Neural cell (in vitro differentiated cells): Measurements from ENCODE around the gene RAP1A. TPM values are rescaled to one million over a fixed set of nuclear protein-coding genes. Genes with fewer than 3 reads are reported as not detected.

Experiments
- H2AFZ ChIP-seq: fragments of 200-600, 300-800 bp; sonication (generic), shearing (Covaris generic); 2 replicates; pipeline ENCODE4 v1.6.0; 2014; ENCODE audit warnings: low read depth, mild to moderate bottlenecking, antibody characterized with exemption, low read length, moderate library complexity
- H3F3A ChIP-seq: fragments of 200-600 bp; shearing (Covaris generic); 2 replicates; pipeline ENCODE4 v1.6.1; 2016; ENCODE audit warnings: mild to moderate bottlenecking, moderate library complexity, mixed read lengths, antibody characterized with exemption, low read length; ENCODE audit not compliant: insufficient read depth, poor library complexity, severe bottlenecking
- H3K27ac ChIP-seq: fragments of 200-600, 300-800 bp; sonication (generic), shearing (Covaris generic); 2 replicates; pipeline ENCODE4 v1.5.1; 2014; ENCODE audit warnings: mild to moderate bottlenecking, low read length, moderate library complexity
- H3K27me3 ChIP-seq: fragments of 300-800, 200-600 bp; sonication (generic), shearing (Covaris generic); 2 replicates; pipeline ENCODE4 v1.6.0; 2014; ENCODE audit warnings: mild to moderate bottlenecking, low read depth, low read length, moderate library complexity; ENCODE audit not compliant: insufficient read depth
- H3K36me3 ChIP-seq: fragments of 300-800, 200-600 bp; sonication (generic), shearing (Covaris generic); 2 replicates; pipeline ENCODE4 v1.5.1; 2014; ENCODE audit warnings: mild to moderate bottlenecking, antibody characterized with exemption, low read length, moderate library complexity; ENCODE audit not compliant: insufficient read depth
- H3K4me2 ChIP-seq: fragments of 300-800, 200-600 bp; sonication (generic), shearing (Covaris generic); 2 replicates; pipeline ENCODE4 v1.6.0; 2014; ENCODE audit warnings: mild to moderate bottlenecking, low read length
- H3K4me3 ChIP-seq: fragments of 300-800, 200-600 bp; sonication (generic), shearing (Covaris generic); 2 replicates; pipeline ENCODE4 v1.5.1; 2014; ENCODE audit warnings: mild to moderate bottlenecking, low read length, moderate library complexity
- H3K79me2 ChIP-seq: fragments of 200-600 bp; shearing (Covaris generic); replicated peaks from 2 replicates; pipeline ENCODE4 v1.6.0; 2014; ENCODE audit warnings: mild to moderate bottlenecking, low read length, moderate library complexity; ENCODE audit not compliant: insufficient read depth
- H3K9ac ChIP-seq: fragments of 300-800, 200-600 bp; sonication (generic), shearing (Covaris generic); 2 replicates; pipeline ENCODE4 v1.6.1; 2016; ENCODE audit warnings: mild to moderate bottlenecking, low read length, mixed read lengths
- H3K9me2 ChIP-seq: fragments of 200-600 bp; shearing (Covaris generic); 2 replicates; pipeline ENCODE4 v1.6.1; 2016; ENCODE audit warnings: mild to moderate bottlenecking, low read length, mixed read lengths; ENCODE audit not compliant: insufficient read depth
- H3K9me3 ChIP-seq: fragments of 200-600, 300-800 bp; sonication (generic), shearing (Covaris generic); 2 replicates; pipeline ENCODE4 v1.6.1; 2016; ENCODE audit warnings: mild to moderate bottlenecking, mixed run types, low read length, moderate library complexity, mixed read lengths
- H4K20me1 ChIP-seq: fragments of 200-600 bp; shearing (Covaris generic); 2 replicates; pipeline ENCODE4 v1.6.1; 2016; ENCODE audit warnings: mild to moderate bottlenecking, mixed run types; ENCODE audit not compliant: insufficient read depth
- CTCF ChIP-seq: fragments of 450-650 bp; IDR thresholded peaks from 2 replicates; pipeline ENCODE4 v1.5.1; 2014; ENCODE audit warnings: antibody characterized with exemption, mild to moderate bottlenecking, moderate library complexity; ENCODE audit not compliant: poor library complexity, severe bottlenecking
- EP300 ChIP-seq: fragments of 450-650 bp; conservative IDR thresholded peaks from 2 replicates; pipeline ENCODE4 v1.6.1; 2014; ENCODE audit warnings: antibody characterized with exemption, mild to moderate bottlenecking, moderate library complexity; ENCODE audit not compliant: poor library complexity, severe bottlenecking
- EZH2 ChIP-seq: fragments of 200-600, 300-800 bp; shearing (Covaris generic), sonication (generic); IDR thresholded peaks from 2 replicates; pipeline ENCODE4 v1.6.1; 2014; ENCODE audit warnings: antibody characterized with exemption, low read length, borderline replicate concordance, mild to moderate bottlenecking; ENCODE audit not compliant: insufficient read depth, poor library complexity, severe bottlenecking
- MXI1 ChIP-seq: fragments of 450-650 bp; conservative IDR thresholded peaks from 2 replicates; pipeline ENCODE4 v1.6.1; 2014; ENCODE audit warnings: antibody characterized with exemption, mild to moderate bottlenecking; ENCODE audit not compliant: poor library complexity, severe bottlenecking
- POLR2AphosphoS5 ChIP-seq: IDR thresholded peaks from 2 replicates; pipeline ENCODE4 v1.6.1; 2012
- RAD21 ChIP-seq: fragments of 450-650 bp; conservative IDR thresholded peaks from 2 replicates; pipeline ENCODE4 v1.6.1; 2014; ENCODE audit warnings: antibody characterized with exemption, mild to moderate bottlenecking, moderate library complexity
- REST ChIP-seq: IDR thresholded peaks from 2 replicates; pipeline ENCODE4 v1.6.1; 2012; ENCODE audit warnings: borderline replicate concordance
- SMC3 ChIP-seq: fragments of 450-650 bp; conservative IDR thresholded peaks from 2 replicates; pipeline ENCODE4 v1.6.1; 2014; ENCODE audit warnings: antibody characterized with exemption, mild to moderate bottlenecking, moderate library complexity; ENCODE audit not compliant: poor library complexity
- TAF1 ChIP-seq: IDR thresholded peaks from 2 replicates; pipeline ENCODE4 v1.6.1; 2012; ENCODE audit warnings: low read depth
- polyA plus RNA-seq: library from polyadenylated mRNA; depleted of rRNA; stranded (reverse); fragments of >200 nt; gene quantifications from 2 replicates; pipeline ENCODE4 v1.2.3, GENCODE V29; 2014

RAP1A gene
- polyA plus RNA-seq, 1 donor from 2014 or later = 28.7 TPM

GRCh38 chr1:111594306-111594693 lies 25.3 kb upstream of the RAP1A start:
- Histone ChIP-seq H3F3A (no peaks in the 10 kb centered on the region), H3K9me2 (no peaks in the 10 kb centered on the region), H3K4me3 (no peak overlapping the region), H3K4me2 (no peak overlapping the region), H2AFZ (no peak overlapping the region), H3K27ac (no peak overlapping the region), H3K27me3 (no peaks in the 10 kb centered on the region), H4K20me1 (no peaks in the 10 kb centered on the region), H3K36me3 (no peaks in the 10 kb centered on the region), H3K9ac (no peak overlapping the region), H3K9me3 (no peaks in the 10 kb centered on the region), H3K79me2 (no peaks in the 10 kb centered on the region)
- TF ChIP-seq POLR2AphosphoS5 (no peak), RAD21 (no peak)

GRCh38 chr1:111595807-111596206 lies 23.8 kb upstream of the RAP1A start:
- no peaks in the 10 kb centered on the region for H3K9me3 ChIP-seq
- no peaks in the 10 kb centered on the region for H3K36me3 ChIP-seq
- H3K79me2 ChIP-seq = no peaks in the 10 kb centered on the region

GRCh38 chr1:111596499-111596898 lies 23.1 kb upstream of the RAP1A start:
- H3K9me2 ChIP-seq = no peaks in the 10 kb centered on the region
- no peaks in the 10 kb centered on the region for H3K27me3 ChIP-seq
- no peak overlapping the region for H3K27ac ChIP-seq
- no peak overlapping the region for H3K9ac ChIP-seq
- no peaks in the 10 kb centered on the region for H3K9me3 ChIP-seq
- no peaks in the 10 kb centered on the region for H3F3A ChIP-seq
- no peaks in the 10 kb centered on the region for H4K20me1 ChIP-seq
- no peak for TF ChIP-seq EZH2
- no peak for TF ChIP-seq RAD21
- TF ChIP-seq POLR2AphosphoS5 = no peak
- TF ChIP-seq SMC3 = no peak
- TF ChIP-seq TAF1 = no peak
- TF ChIP-seq MXI1 = no peak
- TF ChIP-seq EP300 = no peak
- TF ChIP-seq REST = no peak
- TF ChIP-seq CTCF = no peak
- H3K4me2 ChIP-seq = no peak overlapping the region
- H2AFZ ChIP-seq = no peak overlapping the region
- H3K36me3 ChIP-seq = no peaks in the 10 kb centered on the region
- H3K79me2 ChIP-seq = no peaks in the 10 kb centered on the region
- H3K4me3 ChIP-seq = no peak overlapping the region

More at GRCh38 chr1:111595807-111596206, 23.8 kb upstream of the RAP1A start:
- TF ChIP-seq CTCF (no peak), TAF1 (no peak), EZH2 (no peak), MXI1 (no peak), SMC3 (no peak), POLR2AphosphoS5 (no peak), EP300 (no peak), RAD21 (no peak)
- no peaks in the 10 kb centered on the region for H3F3A ChIP-seq
- no peak overlapping the region for H3K27ac ChIP-seq
- H4K20me1 ChIP-seq = no peaks in the 10 kb centered on the region
- H3K9ac ChIP-seq = no peak overlapping the region
- H3K4me3 ChIP-seq = no peak overlapping the region
- no peaks in the 10 kb centered on the region for H3K27me3 ChIP-seq
- H3K4me2 ChIP-seq = no peak overlapping the region
- H3K9me2 ChIP-seq = no peaks in the 10 kb centered on the region
- no peak overlapping the region for H2AFZ ChIP-seq
